Smooth muscle cell of the brain vasculature (primary cell): ENCODE results near the gene SNX21.

Experiments used
- DNase-seq: peaks from one replicate; pipeline ENCODE4 v3.0.0-alpha.2; 2012; ENCODE audit warnings: low read depth, low spot score

The SNX21 gene

GRCh38 chr20:45882469-45883099, 49.0 kb downstream of the SNX21 start:
- DNase-seq, result no peak

GRCh38 chr20:45883100-45883469, 49.5 kb downstream of the SNX21 start:
- no peak for DNase-seq

GRCh38 chr20:45886590-45887345, 53.2 kb downstream of the SNX21 start:
- no peak for DNase-seq

- DNase-seq, result no peak
Measured at GRCh38 chr20:45887346-45887715, 53.7 kb downstream of the SNX21 start, which contains the start of gene SPATA25. SPATA25 (minus strand) TSS chr20:45887622; CDS start chr20:45887590, 32 bp downstream.

- DNase-seq, result no peak
Measured at GRCh38 chr20:45888681-45889080, 55.1 kb downstream of the SNX21 start.

GRCh38 chr20:45890077-45890984, 56.7 kb downstream of the SNX21 start:
- peak; percentile 61 for DNase-seq

GRCh38 chr20:45890985-45891983, 57.7 kb downstream of the SNX21 start, which contains the start of the genes CTSA and NEURL2:
CTSA (plus strand) TSS chr20:45891335; CDS start chr20:45891569, 234 bp downstream.
NEURL2 (minus strand) TSS chr20:45891208; CDS start chr20:45890991, 217 bp downstream.
- peak; percentile 64 for DNase-seq

- DNase-seq, result no peak
Measured at GRCh38 chr20:45892049-45892825, 58.6 kb downstream of the SNX21 start.
